ENCODE data around the gene RIPK4. TPM values are rescaled to one million over a fixed set of nuclear protein-coding genes. Genes with fewer than 3 reads are reported as not detected.
A peak's percentile ranks its signal among the peaks of the same experiment; 100 is the strongest.
"Not testable (repeated sequence)": the region's sequence is repeated elsewhere in the genome, so short reads cannot be mapped to it uniquely, and the experiment has no call there.

The RIPK4 gene
- total and polyA plus RNA-seq, 7 donors, result 0.01 TPM; not detected in 6

GRCh38 chr21:41703857-41704501 is 62.9 kb downstream of the RIPK4 start:
- no peaks in the 10 kb centered on the region for H3K4me1 ChIP-seq
- no peaks in the 10 kb centered on the region for H3K9me3 ChIP-seq
- H3K27me3 ChIP-seq (ENCODE audit: insufficient read depth in 3 of 3, low read length in 2 of 3), result no peaks in the 10 kb centered on the region
- H3K36me3 ChIP-seq (ENCODE audit: insufficient read depth in 1 of 2, low read depth in 1 of 2), result no peaks in the 10 kb centered on the region
- WGBS, 3 donors, result 77 to 86% (median 81%) methylated on average over 17 to 18 of the region's 18 CpGs
- DNase-seq (peak in 1 of 2 donors; percentile 18), ATAC-seq (no peak)
- H3K27ac ChIP-seq, result no peak overlapping the region
- TF ChIP-seq, protein P1, sequence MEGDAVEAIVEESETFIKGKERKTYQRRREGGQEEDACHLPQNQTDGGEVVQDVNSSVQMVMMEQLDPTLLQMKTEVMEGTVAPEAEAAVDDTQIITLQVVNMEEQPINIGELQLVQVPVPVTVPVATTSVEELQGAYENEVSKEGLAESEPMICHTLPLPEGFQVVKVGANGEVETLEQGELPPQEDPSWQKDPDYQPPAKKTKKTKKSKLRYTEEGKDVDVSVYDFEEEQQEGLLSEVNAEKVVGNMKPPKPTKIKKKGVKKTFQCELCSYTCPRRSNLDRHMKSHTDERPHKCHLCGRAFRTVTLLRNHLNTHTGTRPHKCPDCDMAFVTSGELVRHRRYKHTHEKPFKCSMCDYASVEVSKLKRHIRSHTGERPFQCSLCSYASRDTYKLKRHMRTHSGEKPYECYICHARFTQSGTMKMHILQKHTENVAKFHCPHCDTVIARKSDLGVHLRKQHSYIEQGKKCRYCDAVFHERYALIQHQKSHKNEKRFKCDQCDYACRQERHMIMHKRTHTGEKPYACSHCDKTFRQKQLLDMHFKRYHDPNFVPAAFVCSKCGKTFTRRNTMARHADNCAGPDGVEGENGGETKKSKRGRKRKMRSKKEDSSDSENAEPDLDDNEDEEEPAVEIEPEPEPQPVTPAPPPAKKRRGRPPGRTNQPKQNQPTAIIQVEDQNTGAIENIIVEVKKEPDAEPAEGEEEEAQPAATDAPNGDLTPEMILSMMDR (IDR thresholded peaks at IDR 0.05), result no peak
- H3K4me3 ChIP-seq, result no peak overlapping the region
- intact Hi-C loops (cut with DNase I), result no loop called here

DNA sequence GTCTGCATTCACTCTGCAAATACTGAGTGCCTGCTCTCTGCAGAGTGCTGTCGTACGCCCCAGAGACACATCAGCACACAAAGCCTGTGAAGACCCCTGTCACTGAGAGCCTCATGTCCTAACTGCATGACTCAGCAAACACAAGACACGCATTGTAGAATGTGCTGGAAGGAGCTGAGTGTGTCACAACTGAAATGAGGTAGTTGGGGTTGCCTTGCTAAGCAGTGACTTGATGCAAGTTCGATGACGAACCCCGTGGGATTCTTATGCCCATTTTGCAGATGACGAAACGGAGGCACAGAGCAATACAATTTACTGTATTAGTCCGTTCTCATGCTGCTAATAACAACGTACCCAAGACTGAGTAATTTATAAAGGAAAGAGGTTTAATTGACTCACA is 65.1 kb downstream of the RIPK4 start:
- ATAC-seq (no peak), DNase-seq (no peak)
- intact Hi-C loops (cut with DNase I), result no loop called here
- Histone ChIP-seq H3K27ac (no peak overlapping the region), H3K36me3 (ENCODE audit: insufficient read depth in 1 of 2, low read depth in 1 of 2) (no peaks in the 10 kb centered on the region), H3K9me3 (no peaks in the 10 kb centered on the region), H3K27me3 (ENCODE audit: insufficient read depth in 3 of 3, low read length in 2 of 3) (no peaks in the 10 kb centered on the region), H3K4me3 (no peak overlapping the region), H3K4me1 (no peaks in the 10 kb centered on the region)
- TF ChIP-seq, protein P1 (IDR thresholded peaks at IDR 0.05), result no peak
- WGBS, 3 donors, result 84 to 88% (median 87%) methylated on average over 10 of the region's 10 CpGs

DNA sequence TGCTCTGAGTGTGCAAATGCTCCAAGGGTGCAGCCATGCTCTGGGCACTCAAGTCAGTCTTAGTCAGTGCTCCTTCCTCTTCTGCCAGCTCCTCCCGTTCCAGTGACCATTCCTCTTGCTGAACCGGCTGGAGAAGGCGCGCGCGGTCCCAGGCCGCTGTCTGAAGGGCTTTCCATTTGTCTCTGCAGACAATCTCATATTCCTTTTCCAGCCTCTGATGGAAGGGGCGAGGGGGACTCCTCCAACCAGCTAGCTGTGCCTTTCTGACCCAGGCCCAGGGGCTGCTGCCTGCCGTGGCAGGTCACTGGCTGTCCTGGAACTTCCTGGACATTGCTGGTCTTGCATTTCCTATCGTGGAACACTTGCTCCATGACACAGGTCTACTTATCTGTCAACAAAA is 67.5 kb downstream of the RIPK4 start:
- peak in 1 of 2 donors; percentile 11 for DNase-seq
- Histone ChIP-seq H3K4me3 (no peak overlapping the region), H3K36me3 (ENCODE audit: insufficient read depth in 1 of 2, low read depth in 1 of 2) (no peaks in the 10 kb centered on the region), H3K4me1 (no peaks in the 10 kb centered on the region), H3K27ac (no peak overlapping the region), H3K27me3 (ENCODE audit: insufficient read depth in 3 of 3, low read length in 2 of 3) (peaks cover 0 to 2% (median 0%) of the 10 kb centered on the region in 3 donors), H3K9me3 (no peaks in the 10 kb centered on the region)
- TF ChIP-seq, protein P1 (IDR thresholded peaks at IDR 0.05), result no peak
- intact Hi-C loops (cut with DNase I), result no loop called here
- ATAC-seq, result no peak
- 82 to 90% (median 88%) methylated on average over 10 of the region's 10 CpGs for WGBS, 3 donors

DNA sequence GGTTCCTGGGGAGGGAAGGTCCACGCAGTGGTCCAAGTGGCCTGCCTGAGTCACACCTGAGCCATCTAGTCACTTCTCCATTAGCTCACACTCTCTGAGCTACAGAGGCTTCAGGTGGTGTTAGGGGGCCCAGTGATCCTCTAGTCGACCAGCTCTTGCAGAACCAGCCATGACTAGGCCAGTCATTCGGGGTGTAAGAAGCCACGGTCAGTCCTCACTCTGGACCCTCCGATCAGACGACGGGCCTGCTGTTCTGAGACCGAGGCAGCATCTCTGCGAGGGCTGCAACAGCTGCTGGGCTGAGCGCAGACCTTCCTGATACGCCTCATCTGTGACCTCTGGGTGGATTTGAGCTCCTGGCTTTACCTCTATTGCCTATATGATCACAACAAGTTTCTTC is 68.8 kb downstream of the RIPK4 start:
- H3K4me3 ChIP-seq, result no peak overlapping the region
- no peaks in the 10 kb centered on the region for H3K36me3 ChIP-seq (ENCODE audit: insufficient read depth in 1 of 2, low read depth in 1 of 2)
- H3K4me1 ChIP-seq, result no peaks in the 10 kb centered on the region
- TF ChIP-seq, protein P1 (IDR thresholded peaks at IDR 0.05), result no peak
- WGBS, 3 donors, result 81 to 89% (median 87%) methylated on average over 11 of the region's 11 CpGs
- H3K27me3 ChIP-seq (ENCODE audit: insufficient read depth in 3 of 3, low read length in 2 of 3), result peaks cover 0 to 3% (median 2%) of the 10 kb centered on the region in 3 donors
- DNase-seq, result no peak
- intact Hi-C loops (cut with DNase I), result no loop called here
- no peaks in the 10 kb centered on the region for H3K9me3 ChIP-seq
- H3K27ac ChIP-seq, result no peak overlapping the region
- ATAC-seq, result no peak

DNA sequence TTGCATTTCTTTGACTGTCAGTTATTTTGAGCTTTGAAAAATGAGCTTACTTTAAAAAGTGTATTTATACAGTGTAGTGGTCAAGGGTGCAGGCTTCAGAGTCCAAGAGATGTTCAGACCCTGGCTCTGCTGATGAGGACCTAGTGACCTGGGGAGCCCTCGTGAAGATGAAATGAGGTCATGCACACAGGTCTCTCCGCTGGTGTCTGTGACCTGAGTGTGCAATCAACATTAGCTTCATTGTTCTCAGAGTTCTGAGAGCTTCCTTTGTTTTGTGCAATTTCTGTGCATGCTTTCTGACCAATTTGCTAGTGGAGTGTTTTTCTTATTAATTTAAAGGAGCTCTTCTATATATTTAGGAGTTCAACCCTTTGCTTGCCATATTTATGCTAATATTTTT is 71.3 kb downstream of the RIPK4 start:
- ATAC-seq, result no peak
- no peak for DNase-seq
- Histone ChIP-seq H3K4me3 (no peak overlapping the region), H3K27me3 (ENCODE audit: insufficient read depth in 3 of 3, low read length in 2 of 3) (peaks cover 3 to 5% (median 4%) of the 10 kb centered on the region in 3 donors), H3K9me3 (no peaks in the 10 kb centered on the region), H3K36me3 (ENCODE audit: insufficient read depth in 1 of 2, low read depth in 1 of 2) (no peaks in the 10 kb centered on the region), H3K27ac (no peak overlapping the region), H3K4me1 (no peaks in the 10 kb centered on the region)
- intact Hi-C loops (cut with DNase I), result no loop called here
- WGBS, 3 donors, result 47 to 58% (median 48%) methylated on average over 2 of the region's 2 CpGs
- TF ChIP-seq, protein P1 (IDR thresholded peaks at IDR 0.05), result no peak

DNA sequence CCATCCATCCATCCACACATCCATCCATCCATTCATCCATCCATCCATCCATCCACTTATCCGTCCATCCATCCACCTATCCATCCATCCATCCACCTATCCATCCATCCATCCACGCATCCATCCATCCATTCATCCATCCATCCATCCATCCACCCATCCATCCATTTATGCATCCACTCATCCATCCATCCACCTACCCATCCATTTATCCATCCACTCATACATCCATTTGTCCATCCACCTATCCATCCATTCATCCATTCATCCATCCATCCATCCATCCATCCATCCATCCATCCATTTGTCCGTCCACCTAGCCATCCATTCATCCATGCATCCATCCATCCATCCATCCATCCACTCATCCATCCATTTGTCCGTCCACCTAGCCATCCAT is 72.8 kb downstream of the RIPK4 start:
- H3K36me3 ChIP-seq (ENCODE audit: insufficient read depth in 1 of 2, low read depth in 1 of 2); intact Hi-C loops (cut with DNase I); DNase-seq; ATAC-seq; H3K27me3 ChIP-seq (ENCODE audit: insufficient read depth in 3 of 3, low read length in 2 of 3); H3K4me3 ChIP-seq; H3K4me1 ChIP-seq; H3K27ac ChIP-seq; H3K9me3 ChIP-seq: not testable (repeated sequence)
- 94 to 96% (median 95%) methylated on average over 4 of the region's 4 CpGs for WGBS, 3 donors

Measured in psoas muscle (tissue), 8 donors.